H9 (cell line): Measurements from ENCODE around the gene SPATA31D4. TPM values are rescaled to one million over a fixed set of nuclear protein-coding genes. Genes with fewer than 3 reads are reported as not detected.

ENCODE experiments used
- DNase-seq: peaks from one replicate; pipeline ENCODE4 v3.0.0-alpha.2; 2017
- H2AFZ ChIP-seq: one replicate; pipeline ENCODE4 v1.6.1; 2013; ENCODE audit warnings: mild to moderate bottlenecking, low read length, control low read depth, moderate library complexity
- H2AK5ac ChIP-seq: 2 replicates; pipeline ENCODE4 v1.6.1; 2013; ENCODE audit warnings: low read length, control low read depth, mixed read lengths; ENCODE audit not compliant: insufficient read length
- H2BK120ac ChIP-seq: one replicate; pipeline ENCODE4 v1.6.1; 2013; ENCODE audit warnings: low read depth, mild to moderate bottlenecking, low read length, control low read depth, inconsistent platforms; ENCODE audit not compliant: poor library complexity, severe bottlenecking
- H2BK12ac ChIP-seq: 2 replicates; pipeline ENCODE4 v1.6.1; 2013; ENCODE audit warnings: low read length, control low read depth, mixed read lengths, low read depth; ENCODE audit not compliant: insufficient read length
- H2BK15ac ChIP-seq: 2 replicates; pipeline ENCODE4 v1.6.1; 2013; ENCODE audit warnings: low read depth, low read length, control low read depth
- H2BK20ac ChIP-seq: one replicate; pipeline ENCODE4 v1.6.1; 2013; ENCODE audit warnings: low read depth, mild to moderate bottlenecking, low read length, control low read depth, inconsistent platforms; ENCODE audit not compliant: poor library complexity, severe bottlenecking
- H2BK5ac ChIP-seq: 2 replicates; pipeline ENCODE4 v1.6.1; 2013; ENCODE audit warnings: low read length, control low read depth, mixed read lengths; ENCODE audit not compliant: insufficient read length
- H3K14ac ChIP-seq: 2 replicates; pipeline ENCODE4 v1.6.1; 2013; ENCODE audit warnings: low read length, control low read depth; ENCODE audit not compliant: insufficient read depth
- H3K18ac ChIP-seq: 2 replicates; pipeline ENCODE4 v1.6.1; 2013; ENCODE audit warnings: low read depth, mild to moderate bottlenecking, mixed read lengths, low read length, control low read depth; ENCODE audit not compliant: insufficient read length
- H3K23ac ChIP-seq: 2 replicates; pipeline ENCODE4 v1.6.1; 2013; ENCODE audit warnings: low read length, control low read depth, mixed read lengths, low read depth; ENCODE audit not compliant: insufficient read length
- H3K23me2 ChIP-seq: 2 replicates; pipeline ENCODE4 v1.6.1; 2013; ENCODE audit warnings: low read depth, mild to moderate bottlenecking, mixed read lengths, low read length, control low read depth; ENCODE audit not compliant: insufficient read length, poor library complexity, severe bottlenecking
- H3K27ac ChIP-seq: 2 replicates; pipeline ENCODE4 v1.5.1; 2013; ENCODE audit warnings: low read length, control low read depth, mixed read lengths, low read depth; ENCODE audit not compliant: insufficient read length
- H3K27me3 ChIP-seq: 2 replicates; pipeline ENCODE4 v1.6.1; 2013; ENCODE audit warnings: low read length, control low read depth, inconsistent platforms; ENCODE audit not compliant: insufficient read depth
- H3K4ac ChIP-seq: 2 replicates; pipeline ENCODE4 v1.6.1; 2013; ENCODE audit warnings: low read depth, mild to moderate bottlenecking, control low read depth, inconsistent platforms, low read length, moderate library complexity
- H3K4me1 ChIP-seq: 2 replicates; pipeline ENCODE4 v1.6.1; 2013; ENCODE audit warnings: low read length, control low read depth, inconsistent platforms; ENCODE audit not compliant: insufficient read depth
- H3K4me2 ChIP-seq: 2 replicates; pipeline ENCODE4 v1.6.1; 2013; ENCODE audit warnings: low read length, control low read depth, mixed read lengths; ENCODE audit not compliant: insufficient read length, insufficient read depth
- H3K56ac ChIP-seq: 2 replicates; pipeline ENCODE4 v1.6.1; 2013; ENCODE audit warnings: low read depth, mild to moderate bottlenecking, mixed read lengths, low read length, control low read depth; ENCODE audit not compliant: insufficient read length
- H3K79me1 ChIP-seq: 2 replicates; pipeline ENCODE4 v1.6.1; 2013; ENCODE audit warnings: low read depth, mild to moderate bottlenecking, moderate library complexity, low read length, control low read depth, inconsistent platforms; ENCODE audit not compliant: insufficient read depth, poor library complexity, severe bottlenecking
- H3K79me2 ChIP-seq: 2 replicates; pipeline ENCODE4 v1.6.1; 2013; ENCODE audit warnings: low read length, control low read depth, inconsistent platforms; ENCODE audit not compliant: insufficient read depth
- H3K9ac ChIP-seq: 2 replicates; pipeline ENCODE4 v1.6.1; 2013; ENCODE audit warnings: low read length, control low read depth, mixed read lengths; ENCODE audit not compliant: insufficient read length; ENCODE audit errors: extremely low read depth
- H3K9me3 ChIP-seq: one replicate; pipeline ENCODE4 v1.6.1; 2013; ENCODE audit warnings: low read depth, low read length, inconsistent platforms; ENCODE audit not compliant: control insufficient read depth
- H3T11ph ChIP-seq: one replicate; pipeline ENCODE4 v1.6.1; 2013; ENCODE audit warnings: mild to moderate bottlenecking, low read length, control low read depth, inconsistent platforms
- H4K20me1 ChIP-seq: one replicate; pipeline ENCODE4 v1.6.1; 2013; ENCODE audit not compliant: control insufficient read depth, insufficient read length, insufficient read depth
- H4K5ac ChIP-seq: 2 replicates; pipeline ENCODE4 v1.6.1; 2013; ENCODE audit warnings: low read depth, mild to moderate bottlenecking, mixed read lengths, low read length, control low read depth; ENCODE audit not compliant: insufficient read length
- H4K8ac ChIP-seq: replicated peaks from 2 replicates; pipeline ENCODE4 v1.6.1; 2013; ENCODE audit warnings: low read length, control low read depth, mixed read lengths, low read depth; ENCODE audit not compliant: insufficient read length
- H4K91ac ChIP-seq: 2 replicates; pipeline ENCODE4 v1.6.1; 2013; ENCODE audit warnings: low read depth, mild to moderate bottlenecking, moderate library complexity, mixed read lengths, low read length, control low read depth; ENCODE audit not compliant: insufficient read length
- H3K27ac Mint-ChIP-seq, 3 experiments: 2 replicates in 2 of 3; 3 replicates in 1 of 3; pipeline ENCODE4 v1.8.0; 2020 to 2021; ENCODE audit warnings: mixed read lengths in 3 of 3, mild to moderate bottlenecking in 1 of 3, moderate library complexity in 1 of 3
- H3K27me3 Mint-ChIP-seq: 2 replicates; pipeline ENCODE4 v1.8.0; 2021; ENCODE audit warnings: low read depth, mild to moderate bottlenecking, moderate library complexity, mixed read lengths
- H3K36me3 Mint-ChIP-seq, 3 experiments: 2 replicates in 2 of 3; 3 replicates in 1 of 3; pipeline ENCODE4 v1.8.0; 2020 to 2021; ENCODE audit warnings: low read depth in 3 of 3, mixed read lengths in 3 of 3; ENCODE audit not compliant: insufficient read depth in 1 of 3
- H3K4me1 Mint-ChIP-seq, 2 experiments: 2 replicates each; pipeline ENCODE4 v1.8.0; 2020; ENCODE audit warnings: mixed read lengths in 2 of 2
- H3K4me3 Mint-ChIP-seq, 2 experiments: 2 replicates in 1 of 2; 3 replicates in 1 of 2; pipeline ENCODE4 v1.8.0; 2020 to 2021; ENCODE audit warnings: mild to moderate bottlenecking in 2 of 2, mixed read lengths in 2 of 2, moderate library complexity in 1 of 2
- H3K9me3 Mint-ChIP-seq, 2 experiments: 2 replicates in 1 of 2; 3 replicates in 1 of 2; pipeline ENCODE4 v1.8.0; 2020; ENCODE audit warnings: mild to moderate bottlenecking in 2 of 2, mixed read lengths in 2 of 2, moderate library complexity in 1 of 2
- WGBS: extraction: QIAGEN DNeasy Blood & Tissue Kit; methylation state at CpG from one replicate; pipeline ENCODE4 v1.1.7; 2013; ENCODE audit warnings: missing lambda C conversion rate, low lambda C conversion rate, mixed read lengths; ENCODE audit not compliant: insufficient read length; ENCODE audit errors: extremely low coverage; 5-methylcytosine and 5-hydroxymethylcytosine counted together
- total RNA-seq: library from RNA; stranded (reverse); gene quantifications from 2 replicates; pipeline ENCODE4 v1.2.1, GENCODE V29; 2021
- TF ChIP-seq, protein P1 (sequence below): fragments of 200-600 bp; sonication (generic); conservative IDR thresholded peaks from 3 replicates; pipeline ENCODE4 v1.8.0; 2021; ENCODE audit warnings: antibody characterized with exemption, mild to moderate bottlenecking

SPATA31D4 gene
- total RNA-seq, 1 experiment from 2014 or later, result not detected

DNA sequence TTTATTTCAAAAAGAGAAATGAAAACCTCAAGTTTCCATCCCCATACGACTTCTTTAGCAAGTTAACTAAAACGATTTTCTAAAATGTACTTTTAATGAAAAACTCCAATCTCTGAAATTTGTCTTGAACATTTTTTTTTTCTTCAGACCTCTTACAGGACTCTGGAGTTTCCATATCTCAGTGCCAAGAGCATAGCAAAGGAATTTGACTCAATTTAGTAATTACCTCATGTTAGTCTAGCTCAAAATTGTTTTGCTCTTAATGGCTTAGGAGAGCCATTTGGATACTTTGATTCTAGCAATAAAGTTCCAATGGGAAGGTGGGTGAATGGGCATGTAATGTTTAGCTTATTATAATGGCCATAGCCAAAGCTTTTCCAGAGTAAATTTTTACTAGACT, 26.0 kb upstream of the SPATA31D4 start:
- no peak overlapping the region for H3K4me3 Mint-ChIP-seq
- no peak overlapping the region for H4K5ac ChIP-seq
- peaks cover 6 to 12% of the 10 kb centered on the region in 2 experiments; a peak in 2 of 4 replicates for H3K4me1 Mint-ChIP-seq
- H2BK15ac ChIP-seq, result no peak overlapping the region
- H3K4ac ChIP-seq, result no peak overlapping the region
- H3K79me1 ChIP-seq, result no peaks in the 10 kb centered on the region
- H3K23ac ChIP-seq, result no peak overlapping the region
- no peak overlapping the region for H2BK120ac ChIP-seq
- H2BK5ac ChIP-seq, result no peak overlapping the region
- H3K14ac ChIP-seq, result no peak overlapping the region
- no peaks in the 10 kb centered on the region for H3K9me3 ChIP-seq
- DNase-seq, result no peak
- H2BK20ac ChIP-seq, result no peak overlapping the region
- TF ChIP-seq, protein P1, sequence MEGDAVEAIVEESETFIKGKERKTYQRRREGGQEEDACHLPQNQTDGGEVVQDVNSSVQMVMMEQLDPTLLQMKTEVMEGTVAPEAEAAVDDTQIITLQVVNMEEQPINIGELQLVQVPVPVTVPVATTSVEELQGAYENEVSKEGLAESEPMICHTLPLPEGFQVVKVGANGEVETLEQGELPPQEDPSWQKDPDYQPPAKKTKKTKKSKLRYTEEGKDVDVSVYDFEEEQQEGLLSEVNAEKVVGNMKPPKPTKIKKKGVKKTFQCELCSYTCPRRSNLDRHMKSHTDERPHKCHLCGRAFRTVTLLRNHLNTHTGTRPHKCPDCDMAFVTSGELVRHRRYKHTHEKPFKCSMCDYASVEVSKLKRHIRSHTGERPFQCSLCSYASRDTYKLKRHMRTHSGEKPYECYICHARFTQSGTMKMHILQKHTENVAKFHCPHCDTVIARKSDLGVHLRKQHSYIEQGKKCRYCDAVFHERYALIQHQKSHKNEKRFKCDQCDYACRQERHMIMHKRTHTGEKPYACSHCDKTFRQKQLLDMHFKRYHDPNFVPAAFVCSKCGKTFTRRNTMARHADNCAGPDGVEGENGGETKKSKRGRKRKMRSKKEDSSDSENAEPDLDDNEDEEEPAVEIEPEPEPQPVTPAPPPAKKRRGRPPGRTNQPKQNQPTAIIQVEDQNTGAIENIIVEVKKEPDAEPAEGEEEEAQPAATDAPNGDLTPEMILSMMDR, result no peak
- no peaks in the 10 kb centered on the region for H3K27me3 Mint-ChIP-seq
- no peak overlapping the region for H3K9ac ChIP-seq
- H3K36me3 Mint-ChIP-seq, result no peaks in the 10 kb centered on the region
- no peaks in the 10 kb centered on the region; the same call in 1 of the 2 replicates for H3K4me1 ChIP-seq
- no peak overlapping the region for H3K27ac ChIP-seq
- WGBS, result no CpG with 5 or more reads among the region's 2 CpGs
- H3K9me3 Mint-ChIP-seq, result no peaks in the 10 kb centered on the region
- H3K18ac ChIP-seq, result no peak overlapping the region
- H3K27me3 ChIP-seq, result no peaks in the 10 kb centered on the region
- H2AK5ac ChIP-seq, result no peak overlapping the region
- H3K4me2 ChIP-seq, result no peak overlapping the region
- no peak overlapping the region for H3K56ac ChIP-seq
- no peaks in the 10 kb centered on the region for H3K79me2 ChIP-seq
- H2AFZ ChIP-seq, result no peak overlapping the region
- no peak overlapping the region for H3K27ac Mint-ChIP-seq
- no peaks in the 10 kb centered on the region for H3K23me2 ChIP-seq
- H3T11ph ChIP-seq, result no peak overlapping the region
- H4K20me1 ChIP-seq, result no peaks in the 10 kb centered on the region
- H4K91ac ChIP-seq, result no peak overlapping the region
- no peak overlapping the region for H2BK12ac ChIP-seq
- no peak overlapping the region for H4K8ac ChIP-seq
